HuH-7.5 (cell line): Measurements from ENCODE around the gene ZNF521.

ENCODE experiments used
- DNase-seq: peaks from one replicate; pipeline ENCODE4 v3.0.0; 2011; ENCODE audit warnings: low spot score

Gene ZNF521

GRCh38 chr18:25223899-25224886 lies 127.8 kb downstream of the ZNF521 start:
- no peak for DNase-seq

DNA sequence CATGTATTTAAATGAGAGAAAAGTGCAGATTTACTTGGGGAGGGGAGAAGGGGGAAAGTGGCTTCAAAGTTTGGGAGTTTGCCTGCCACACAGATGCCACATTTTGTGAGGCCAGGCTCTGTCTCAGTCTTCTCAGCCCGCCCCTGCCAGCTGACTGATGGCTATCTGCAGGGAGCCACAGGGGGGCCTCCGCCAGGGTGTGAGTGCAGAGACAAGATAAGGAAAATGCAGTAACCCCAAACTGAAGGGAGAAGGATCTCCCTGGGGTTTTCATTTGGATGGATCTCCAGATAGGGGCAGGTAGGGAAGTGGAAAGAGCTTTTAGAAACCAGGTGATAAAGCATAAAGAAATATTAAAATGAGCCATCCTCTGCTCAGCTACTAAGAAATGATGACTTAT lies 128.8 kb downstream of the ZNF521 start:
- no peak for DNase-seq

DNA sequence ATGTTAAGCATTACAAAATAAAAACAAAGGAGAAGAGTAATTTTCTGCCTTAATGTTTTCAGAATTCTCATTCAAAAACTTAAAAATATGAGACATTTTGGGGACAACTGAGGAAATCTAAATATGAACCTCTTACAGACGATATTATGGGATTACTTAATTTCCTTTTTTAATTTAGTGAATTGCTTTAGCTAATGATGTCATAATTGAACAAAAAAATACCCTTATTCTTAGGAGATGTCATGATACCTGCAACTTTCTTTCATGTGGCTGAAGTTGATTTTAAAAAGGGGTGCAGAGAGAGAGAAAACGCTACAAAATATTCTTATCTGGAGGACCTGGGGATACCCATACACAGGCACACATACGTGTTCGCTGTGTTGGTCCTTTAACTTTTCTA lies 129.3 kb downstream of the ZNF521 start:
- DNase-seq: no peak

DNA sequence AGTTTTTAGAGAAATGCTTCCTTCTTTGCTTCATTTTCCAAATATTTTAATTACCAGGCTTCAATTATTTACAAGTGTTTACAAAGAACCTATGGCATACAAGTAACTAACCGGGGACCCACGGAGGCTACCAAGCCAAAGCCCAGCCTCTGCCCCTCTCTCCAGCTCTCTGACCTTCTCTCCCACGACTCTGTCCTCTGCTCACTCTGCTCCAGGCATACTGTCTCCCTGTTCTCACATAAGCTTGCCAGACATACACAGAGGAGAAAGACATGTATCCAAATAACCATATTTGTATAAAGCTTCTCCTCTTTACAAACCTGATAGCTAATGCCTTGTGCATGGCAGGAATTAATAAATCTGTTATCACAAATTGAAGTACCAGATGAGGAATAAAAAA lies 141.3 kb downstream of the ZNF521 start:
- no peak for DNase-seq

DNA sequence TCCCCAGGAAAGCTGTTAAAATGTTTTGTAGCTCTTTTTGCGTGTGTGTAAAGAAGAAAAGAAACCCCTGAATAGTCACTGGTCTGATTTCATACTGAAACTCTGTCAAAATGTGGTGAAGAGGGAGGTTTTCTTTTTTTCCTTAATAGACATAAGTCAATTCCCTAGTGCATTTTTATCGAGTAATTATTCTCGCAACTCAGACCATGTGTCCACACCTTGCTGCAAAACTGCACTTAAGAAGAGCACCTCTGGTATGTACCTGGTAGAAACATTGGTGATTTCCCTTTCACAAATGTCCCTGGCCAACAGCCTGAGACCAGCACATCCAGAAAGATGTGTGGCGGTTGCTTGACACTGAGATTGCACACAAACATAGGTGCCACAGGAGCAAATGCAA lies 159.9 kb downstream of the ZNF521 start:
- DNase-seq: no peak

- no peak for DNase-seq
Measured at GRCh38 chr18:25190472-25190871, 161.5 kb downstream of the ZNF521 start.

DNA sequence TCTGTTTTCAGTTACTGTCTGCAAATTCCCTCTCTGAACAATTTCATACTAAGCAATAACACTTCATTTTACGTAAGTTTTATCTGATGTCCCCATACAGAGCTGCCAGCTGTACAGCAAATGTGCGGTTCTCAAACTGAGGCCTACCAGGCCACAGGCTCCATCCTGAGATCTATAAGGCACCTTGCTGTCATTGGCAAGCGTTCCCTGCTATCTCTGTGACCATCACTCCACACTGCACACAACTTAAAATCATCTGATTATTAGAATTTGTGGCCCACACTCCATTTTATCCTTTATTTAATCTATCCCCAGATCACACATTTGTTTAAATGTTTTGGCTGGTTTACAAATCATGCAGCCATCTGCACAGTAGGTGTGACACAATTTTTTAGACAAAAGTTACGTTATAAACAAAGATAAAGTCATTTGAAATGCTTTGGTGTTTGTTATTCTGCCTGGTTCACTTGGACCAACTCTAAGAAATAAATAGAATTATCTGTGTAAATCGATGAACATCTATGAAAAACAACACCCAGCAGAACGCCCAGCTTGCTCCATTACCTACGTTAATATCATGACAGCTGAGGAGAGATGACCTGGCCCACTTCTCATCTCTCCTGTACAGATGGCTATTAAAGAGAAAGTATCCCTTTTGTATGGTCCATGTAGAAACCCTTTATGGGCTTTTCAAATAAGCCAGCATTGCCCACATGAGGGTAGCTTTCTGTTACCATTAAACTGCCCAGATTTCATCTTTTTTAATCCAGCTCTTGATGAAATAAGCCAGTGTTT lies 162.4 kb downstream of the ZNF521 start:
- DNase-seq: no peak

DNA sequence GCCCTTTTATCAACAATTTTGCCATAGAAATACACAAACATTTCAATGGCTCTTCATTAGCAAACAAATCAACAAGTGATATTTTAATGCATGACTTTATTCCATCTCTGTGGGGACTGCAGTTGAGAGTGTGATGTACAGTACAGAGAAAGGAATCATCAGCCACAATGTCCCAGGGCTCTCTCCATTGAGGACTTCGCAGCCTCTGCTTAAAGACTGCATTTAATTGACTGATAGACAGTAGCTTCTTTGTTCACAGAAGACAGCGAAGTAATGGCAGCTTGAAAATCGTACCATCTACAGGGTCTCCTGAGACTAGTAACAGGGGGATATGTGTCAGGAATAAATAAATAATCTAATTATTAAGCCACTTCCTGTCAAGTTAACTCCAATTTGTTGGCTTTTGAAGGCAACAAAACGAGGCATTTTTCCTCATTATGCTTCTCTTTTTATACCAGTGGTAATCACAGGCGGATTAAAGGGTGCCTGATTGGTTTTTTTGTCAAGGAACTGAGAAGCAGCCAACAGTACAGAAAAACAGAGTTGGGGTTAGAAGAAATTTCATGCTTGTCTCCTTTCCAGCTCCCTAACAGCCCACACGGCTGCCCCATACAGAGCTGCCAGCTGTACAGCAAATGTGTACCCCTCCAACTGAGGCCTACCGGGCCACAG lies 164.3 kb downstream of the ZNF521 start:
- DNase-seq: no peak

DNA sequence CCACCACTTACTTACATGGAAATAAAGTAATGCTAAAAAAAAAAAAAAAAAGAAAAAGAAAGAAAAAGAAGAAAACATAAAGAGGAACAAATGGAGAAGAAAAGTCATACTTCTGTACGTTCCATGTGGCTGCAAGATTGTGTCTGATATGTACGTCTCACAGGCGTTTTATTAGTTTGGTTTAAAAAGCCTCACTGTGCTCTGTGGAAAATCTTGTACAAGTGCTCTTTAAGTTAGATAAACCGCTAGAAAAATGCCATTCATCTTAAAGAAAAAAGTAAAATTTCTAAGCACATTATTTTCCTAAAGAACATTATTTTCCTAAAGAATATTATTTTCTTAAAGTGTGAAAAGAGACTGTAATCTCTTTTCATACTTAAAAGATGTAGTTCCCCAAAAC lies 165.1 kb downstream of the ZNF521 start:
- no peak for DNase-seq

- DNase-seq: no peak
Measured at GRCh38 chr18:25181993-25182392, 170.0 kb downstream of the ZNF521 start.

GRCh38 chr18:25181581-25181980 lies 170.4 kb downstream of the ZNF521 start:
- DNase-seq: no peak

- DNase-seq: no peak
Measured at GRCh38 chr18:25180973-25181548, 170.9 kb downstream of the ZNF521 start.

GRCh38 chr18:25177631-25178030 lies 174.3 kb downstream of the ZNF521 start:
- DNase-seq: no peak

DNA sequence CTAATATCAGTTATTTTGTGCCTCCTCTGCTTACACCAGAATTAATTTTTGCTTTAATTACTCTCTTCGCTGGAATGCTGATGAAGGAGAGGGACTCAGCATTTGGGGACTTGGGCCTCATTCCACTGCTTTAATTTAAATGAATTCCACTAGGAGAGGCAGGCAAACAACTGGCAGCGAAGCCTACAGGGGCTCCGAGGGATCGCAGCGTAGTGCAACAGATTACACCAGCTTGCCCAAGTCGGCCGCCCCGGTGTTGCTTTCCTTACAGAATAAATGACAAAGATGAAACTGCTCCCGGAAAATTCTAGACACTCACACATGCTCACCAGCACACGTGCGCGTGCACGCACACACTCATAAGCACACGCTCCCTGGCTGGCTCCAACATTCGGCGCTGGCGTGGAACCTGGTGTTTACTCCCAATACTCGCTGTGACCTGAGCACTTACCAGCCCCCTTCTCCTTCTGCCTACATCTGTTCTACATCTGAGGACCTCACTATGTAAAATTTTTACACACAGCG lies 175.4 kb downstream of the ZNF521 start:
- DNase-seq: no peak

GRCh38 chr18:25175558-25176517 lies 176.1 kb downstream of the ZNF521 start:
- no peak for DNase-seq

- no peak for DNase-seq
Measured at GRCh38 chr18:25174324-25174723, 177.6 kb downstream of the ZNF521 start.

GRCh38 chr18:25171334-25171733 lies 180.6 kb downstream of the ZNF521 start:
- no peak for DNase-seq

DNA sequence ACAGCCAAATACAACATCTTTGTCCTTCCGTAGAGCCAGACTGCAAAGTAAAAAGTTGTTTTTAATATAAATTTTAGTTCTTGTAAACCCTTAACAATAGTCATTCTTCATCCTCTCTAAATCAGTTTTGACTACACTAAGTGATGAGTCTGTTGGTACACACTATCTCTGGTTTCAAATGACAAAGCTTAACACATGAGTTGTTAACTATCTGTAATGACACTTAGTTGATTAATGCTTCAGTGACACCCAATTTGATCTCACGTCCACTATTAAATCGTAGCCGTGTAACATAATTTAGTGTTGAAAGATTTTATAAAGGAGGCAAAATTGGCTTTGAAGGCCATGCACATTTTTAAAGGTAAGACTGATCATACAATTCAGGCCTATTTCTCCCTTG lies 181.6 kb downstream of the ZNF521 start:
- no peak for DNase-seq

- no peak for DNase-seq
Measured at GRCh38 chr18:25169701-25170100, 182.3 kb downstream of the ZNF521 start.

DNA sequence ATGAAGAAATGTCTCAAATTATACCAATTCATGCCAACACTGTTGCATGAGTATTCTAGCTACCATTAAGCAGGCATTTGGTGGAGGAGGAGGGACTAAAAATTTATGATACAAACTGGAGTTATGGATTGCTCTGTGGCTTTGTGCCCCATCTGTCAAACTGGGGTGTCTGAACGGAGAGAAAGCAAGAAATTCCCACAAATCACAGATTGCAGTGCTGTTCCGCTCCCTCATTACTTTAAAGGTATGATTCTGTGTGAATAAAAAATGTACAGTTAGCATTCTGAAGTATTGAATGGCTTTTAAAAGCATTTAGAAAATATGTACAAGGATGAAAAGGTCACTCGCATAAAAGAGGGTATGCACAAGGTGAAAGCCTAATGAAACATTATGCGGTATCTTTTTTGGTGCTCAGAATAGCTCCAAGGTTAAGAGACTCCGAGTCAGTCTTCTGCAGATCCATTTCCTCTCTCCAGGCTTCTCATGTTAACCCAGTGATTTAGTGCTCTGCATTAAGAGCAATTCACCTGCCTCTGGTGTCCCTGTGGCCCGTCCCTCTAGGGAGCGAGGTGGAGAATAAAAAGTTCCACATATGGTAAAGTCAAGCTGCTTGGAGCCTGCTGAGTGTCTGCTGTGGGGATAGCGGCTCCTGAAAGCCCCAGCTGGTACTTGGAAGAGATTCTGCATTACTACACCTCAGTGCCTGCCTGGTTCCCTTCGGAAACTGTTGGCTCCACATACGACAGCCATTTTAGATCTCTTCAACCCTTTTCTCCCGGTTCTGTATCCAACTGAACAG lies 184.2 kb downstream of the ZNF521 start:
- no peak for DNase-seq
